HCT116 (cell line): ENCODE data around the gene ZNF792. TPM values are rescaled to one million over a fixed set of nuclear protein-coding genes. Genes with fewer than 3 reads are reported as not detected.
"Not testable (repeated sequence)": the region's sequence is repeated elsewhere in the genome, so short reads cannot be mapped to it uniquely, and the experiment has no call there.

ENCODE experiments used
- ATAC-seq: fragments of 200-7000 bp; cut with Tn5 transposase; 2 replicates; pipeline ENCODE4 v1.9.1; 2020; ENCODE audit warnings: mild to moderate bottlenecking, moderate library complexity
- BruUV-seq: library from RNA; stranded (reverse); fragments of 400-500 nt; replicated peaks from 2 replicates; lab custom pipeline; 2021; lab: Mats Ljungman, UMichigan
- CTCF ChIA-PET: fragments of 300-600 bp; sonication (Branson Sonifier 250); formaldehyde crosslinking; loops from one replicate; lab custom pipeline; 2021; ENCODE audit warnings: antibody characterized with exemption; lab: Charles Lee
- POLR2A ChIA-PET: fragments of 300-600, 350-600 bp; sonication (Branson Sonifier 250); formaldehyde crosslinking; loops from one replicate; lab custom pipeline; 2021; ENCODE audit warnings: antibody characterized with exemption; lab: Charles Lee
- RAD21 ChIA-PET, 2 experiments: fragments of 300-600 bp; sonication (Branson Sonifier 250); formaldehyde crosslinking; loops; one replicate each; lab custom pipeline; 2023; ENCODE audit warnings: low total read pairs in 2 of 2; ENCODE audit not compliant: uncharacterized antibody in 2 of 2, unreplicated experiment in 2 of 2, low non-redundant PET in 1 of 2; lab: Charles Lee
- DNase-seq: peaks from one replicate; pipeline ENCODE4 v3.0.0-alpha.2; 2010; ENCODE audit warnings: low read depth, low spot score
- H2AFZ ChIP-seq: fragments of 200-600 bp; shearing (Covaris generic), sonication (generic); 2 replicates; pipeline ENCODE4 v1.6.1; 2017; ENCODE audit warnings: low read depth, mixed run types, mixed read lengths, antibody characterized with exemption, low read length; ENCODE audit not compliant: poor library complexity, severe bottlenecking
- H3K27ac ChIP-seq: 2 replicates; pipeline ENCODE4 v1.5.1; 2012; ENCODE audit warnings: low read depth, low read length
- H3K27me3 ChIP-seq: fragments of 200-600 bp; sonication (generic); 2 replicates; pipeline ENCODE4 v1.6.1; 2016; ENCODE audit warnings: mixed run types, low read length, mixed read lengths; ENCODE audit not compliant: insufficient read depth
- H3K36me3 ChIP-seq, 2 experiments: fragments of 200-500 bp in 1 of 2; fragments of 200-600 bp in 1 of 2; sonication (Bioruptor generic) in 1 of 2; sonication (generic) in 1 of 2; 2 replicates each; pipeline versions ENCODE4 v1.5.1 to v1.6.1; 2014 to 2016; ENCODE audit warnings: low read length in 2 of 2, inconsistent platforms in 1 of 2, mixed read lengths in 1 of 2, mixed run types in 1 of 2; ENCODE audit not compliant: insufficient read depth in 2 of 2, control insufficient read depth in 1 of 2
- H3K4me1 ChIP-seq, 2 experiments: fragments of 200-600 bp in 1 of 2; sonication (generic) in 1 of 2; 2 replicates each; pipeline versions ENCODE4 v1.5.1 to v1.6.1; 2012 to 2017; ENCODE audit warnings: low read length in 2 of 2, inconsistent platforms in 1 of 2, mild to moderate bottlenecking in 1 of 2, mixed read lengths in 1 of 2, mixed run types in 1 of 2, moderate library complexity in 1 of 2; ENCODE audit not compliant: insufficient read depth in 2 of 2, control insufficient read depth in 1 of 2
- H3K4me2 ChIP-seq: fragments of 200-600 bp; sonication (generic); 2 replicates; pipeline ENCODE4 v1.6.1; 2017; ENCODE audit warnings: mixed run types, low read length, mixed read lengths
- H3K4me3 ChIP-seq, 2 experiments: fragments of 200-600 bp in 1 of 2; sonication (generic) in 1 of 2; replicated peaks in 1 of 2; 2 replicates each; pipeline ENCODE4 v1.5.1; 2011 to 2016; ENCODE audit warnings: low read length in 2 of 2, control low read depth in 1 of 2, low read depth in 1 of 2, mild to moderate bottlenecking in 1 of 2, mixed read lengths in 1 of 2, mixed run types in 1 of 2
- H3K79me2 ChIP-seq: fragments of 200-600 bp; sonication (generic); 2 replicates; pipeline ENCODE4 v1.6.1; 2017; ENCODE audit warnings: mild to moderate bottlenecking, mixed run types, low read length, moderate library complexity, mixed read lengths; ENCODE audit not compliant: insufficient read depth
- H3K9ac ChIP-seq: fragments of 200-600 bp; sonication (generic); 2 replicates; pipeline ENCODE4 v1.6.1; 2016; ENCODE audit warnings: low read length, mixed read lengths
- H3K9me2 ChIP-seq: fragments of 200-600 bp; sonication (generic), shearing (Covaris generic); 2 replicates; pipeline ENCODE4 v1.6.1; 2017; ENCODE audit warnings: mixed run types, mild to moderate bottlenecking, moderate library complexity; ENCODE audit not compliant: insufficient read depth
- H3K9me3 ChIP-seq, 2 experiments: fragments of 200-500 bp in 1 of 2; fragments of 200-600 bp in 1 of 2; sonication (Bioruptor generic) in 1 of 2; sonication (generic) in 1 of 2; 2 replicates each; pipeline ENCODE4 v1.6.1; 2014 to 2017; ENCODE audit warnings: low read length in 2 of 2, mixed read lengths in 2 of 2, inconsistent platforms in 1 of 2, low read depth in 1 of 2, mild to moderate bottlenecking in 1 of 2, mixed run types in 1 of 2, moderate library complexity in 1 of 2; ENCODE audit not compliant: control insufficient read depth in 1 of 2, insufficient read depth in 1 of 2
- H4K20me1 ChIP-seq: fragments of 200-600 bp; sonication (generic), shearing (Covaris generic); 2 replicates; pipeline ENCODE4 v1.6.1; 2017; ENCODE audit warnings: mixed run types, mild to moderate bottlenecking, moderate library complexity; ENCODE audit not compliant: insufficient read depth
- CBX3 ChIP-seq: IDR thresholded peaks from 2 replicates; pipeline ENCODE4 v1.6.1; 2012; ENCODE audit warnings: low read depth
- CTCF ChIP-seq, 3 experiments: fragments of 200-600 bp in 1 of 3; sonication (generic) in 1 of 3; IDR thresholded peaks in 2 of 3; conservative IDR thresholded peaks in 1 of 3; 2 replicates each; pipeline ENCODE4 v1.5.1; 2012 to 2017; ENCODE audit warnings: low read depth in 2 of 3, low read length in 2 of 3, antibody characterized with exemption in 1 of 3, borderline replicate concordance in 1 of 3, control low read depth in 1 of 3, mild to moderate bottlenecking in 1 of 3, mixed read lengths in 1 of 3, mixed run types in 1 of 3, moderate library complexity in 1 of 3; ENCODE audit not compliant: insufficient read depth in 1 of 3
- EGR1 ChIP-seq: IDR thresholded peaks from 2 replicates; pipeline ENCODE4 v1.6.1; 2012; ENCODE audit warnings: low read depth
- EZH2 ChIP-seq: fragments of 200-600 bp; sonication (generic); IDR thresholded peaks from 2 replicates; pipeline ENCODE4 v1.6.1; 2017; ENCODE audit warnings: antibody characterized with exemption, mixed run types
- TCF7L2 ChIP-seq: IDR thresholded peaks from 2 replicates; pipeline ENCODE4 v1.7.0; 2011; ENCODE audit warnings: borderline replicate concordance, inconsistent platforms; ENCODE audit not compliant: insufficient read depth, insufficient read length; ENCODE audit errors: extremely low read depth
- intact Hi-C: fragments of 100-400 bp; cut with micrococcal nuclease; formaldehyde crosslinking; loops from 2 replicates; pipeline ENCODE4 v1.10.0; 2022
- total RNA-seq: library from RNA; stranded (reverse); gene quantifications from one replicate; pipeline ENCODE4 v1.2.1, GENCODE V29; 2021; ENCODE audit not compliant: unreplicated experiment
- TF ChIP-seq, protein P1 (sequence below): IDR thresholded peaks from 2 replicates; pipeline ENCODE4 v1.6.1; 2012

ZNF792 gene
- total RNA-seq, 1 experiment from 2014 or later = 3.6 TPM

- no TSS peak for BruUV-seq
- DNase-seq = no peak
- peaks cover 2 to 5% of the 10 kb centered on the region in 2 experiments; a peak in 2 of 4 replicates for H3K4me1 ChIP-seq
- H2AFZ ChIP-seq = no peak overlapping the region
- no peak overlapping the region for H3K9ac ChIP-seq
- ChIA-PET CTCF (no interaction called here), RAD21 (no interaction called here), POLR2A (no interaction called here)
- no peaks in the 10 kb centered on the region for H3K27me3 ChIP-seq
- no peaks in the 10 kb centered on the region for H3K9me2 ChIP-seq
- H3K9me3 ChIP-seq = no peaks in the 10 kb centered on the region
- peaks cover 39% of the 10 kb centered on the region for H3K79me2 ChIP-seq
- no peak overlapping the region for H3K4me2 ChIP-seq
- intact Hi-C loops = no loop called here
- no peak overlapping the region for H3K4me3 ChIP-seq
- ATAC-seq = no peak
- no peak for TF ChIP-seq CBX3
- no peak for TF ChIP-seq TCF7L2
- no peak for TF ChIP-seq CTCF (IDR thresholded peaks at IDR 0.05 in 2 of 3, conservative IDR thresholded peaks at IDR 0.05 in 1 of 3; ENCODE audit: borderline replicate concordance in 1 of 3, insufficient read depth in 1 of 3, low read depth in 2 of 3, low read length in 2 of 3)
- no peak for TF ChIP-seq EGR1
- no peak for TF ChIP-seq EZH2
- TF ChIP-seq, protein P1, sequence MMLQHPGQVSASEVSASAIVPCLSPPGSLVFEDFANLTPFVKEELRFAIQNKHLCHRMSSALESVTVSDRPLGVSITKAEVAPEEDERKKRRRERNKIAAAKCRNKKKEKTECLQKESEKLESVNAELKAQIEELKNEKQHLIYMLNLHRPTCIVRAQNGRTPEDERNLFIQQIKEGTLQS = no peak
- H3K27ac ChIP-seq = no peak overlapping the region
- H3K36me3 ChIP-seq = peaks cover 9 to 20% of the 10 kb centered on the region in 2 experiments; a peak in 3 of 4 replicates
- no peaks in the 10 kb centered on the region for H4K20me1 ChIP-seq
These were observed 42.4 kb upstream of the ZNF792 start for GRCh38 chr19:35006342-35006998.

- RAD21 ChIA-PET, H3K9me2 ChIP-seq, H3K9ac ChIP-seq, H3K4me2 ChIP-seq, H2AFZ ChIP-seq, intact Hi-C loops, POLR2A ChIA-PET, H3K27ac ChIP-seq, BruUV-seq, H3K4me3 ChIP-seq, DNase-seq, H3K27me3 ChIP-seq, ATAC-seq, CTCF ChIA-PET, H3K9me3 ChIP-seq, H4K20me1 ChIP-seq: not testable (repeated sequence)
- H3K79me2 ChIP-seq = peaks cover 44% of the 10 kb centered on the region
- peaks cover 5 to 10% of the 10 kb centered on the region in 2 experiments; a peak in 2 of 4 replicates for H3K4me1 ChIP-seq
- peaks cover 9 to 20% of the 10 kb centered on the region in 2 experiments; a peak in 3 of 4 replicates for H3K36me3 ChIP-seq
These were observed 41.9 kb upstream of the ZNF792 start for GRCh38 chr19:35006007-35006341.
